ENCODE results near the gene TTC34. TPM values are rescaled to one million over a fixed set of nuclear protein-coding genes. Genes with fewer than 3 reads are reported as not detected.

TTC34 gene
- total RNA-seq, 1 experiment from 2014 or later = 0.92 TPM

- Histone ChIP-seq H4K5ac (ENCODE audit: insufficient read length, low read depth, low read length) (no peak overlapping the region), H3K23me2 (ENCODE audit: insufficient read length, low read depth, low read length, poor library complexity, severe bottlenecking) (no peaks in the 10 kb centered on the region), H3K4ac (ENCODE audit: low read depth, low read length) (no peak overlapping the region), H3K79me1 (ENCODE audit: insufficient read depth, low read depth, low read length, poor library complexity, severe bottlenecking) (no peaks in the 10 kb centered on the region), H3K9me3 (ENCODE audit: control insufficient read depth, low read depth, low read length) (peaks cover 6% of the 10 kb centered on the region), H3T11ph (ENCODE audit: low read length) (no peak overlapping the region), H2BK12ac (ENCODE audit: insufficient read length, low read depth, low read length) (no peak overlapping the region), H2BK120ac (ENCODE audit: low read depth, low read length, poor library complexity, severe bottlenecking) (no peak overlapping the region), H4K20me1 (ENCODE audit: control insufficient read depth, insufficient read depth, insufficient read length) (no peaks in the 10 kb centered on the region), H3K14ac (ENCODE audit: insufficient read depth, low read length) (no peak overlapping the region), H2AFZ (ENCODE audit: low read length) (no peak overlapping the region), H3K4me1 (ENCODE audit: insufficient read depth, low read length) (no peaks in the 10 kb centered on the region), H3K27ac (ENCODE audit: insufficient read length, low read depth, low read length) (no peak overlapping the region), H3K18ac (ENCODE audit: insufficient read length, low read depth, low read length) (no peak overlapping the region), H3K9ac (ENCODE audit: extremely low read depth, insufficient read length, low read length) (no peak overlapping the region), H4K91ac (ENCODE audit: insufficient read length, low read depth, low read length) (no peak overlapping the region), H2BK5ac (ENCODE audit: insufficient read length, low read length) (no peak overlapping the region), H3K4me2 (ENCODE audit: insufficient read depth, insufficient read length, low read length) (no peak overlapping the region), H3K79me2 (ENCODE audit: insufficient read depth, low read length) (no peaks in the 10 kb centered on the region), H2BK20ac (ENCODE audit: low read depth, low read length, poor library complexity, severe bottlenecking) (no peak overlapping the region), H2AK5ac (ENCODE audit: insufficient read length, low read length) (no peak overlapping the region), H2BK15ac (ENCODE audit: low read depth, low read length) (no peak overlapping the region), H3K56ac (ENCODE audit: insufficient read length, low read depth, low read length) (no peak overlapping the region), H4K8ac (replicated peaks; ENCODE audit: insufficient read length, low read depth, low read length) (no peak overlapping the region), H3K23ac (ENCODE audit: insufficient read length, low read depth, low read length) (no peak overlapping the region), H3K27me3 (ENCODE audit: insufficient read depth, low read length) (peaks cover 1% of the 10 kb centered on the region; the same call in 1 of the 2 replicates)
- no peak for TF ChIP-seq CTCF (conservative IDR thresholded peaks at IDR 0.05)
- Mint-ChIP-seq H3K27me3 (ENCODE audit: low read depth) (peaks cover 50% of the 10 kb centered on the region), H3K4me3 (peak overlapping the region in 1 of 2 experiments; percentile 24; a peak in 1 of 5 replicates), H3K27ac (no peak overlapping the region), H3K9me3 (peaks cover 14 to 17% of the 10 kb centered on the region in 2 experiments), H3K4me1 (peaks cover 11 to 15% of the 10 kb centered on the region in 2 experiments), H3K36me3 (ENCODE audit: insufficient read depth in 1 of 3, low read depth in 3 of 3) (peaks cover 0 to 13% (median 3%) of the 10 kb centered on the region in 3 experiments; a peak in 4 of 7 replicates)
- no CpG with 5 or more reads among the region's 7 CpGs for WGBS (ENCODE audit: extremely low coverage, insufficient read length, low lambda C conversion rate)
- no peak for DNase-seq
Measured at GRCh38 chr1:2636733-2637132, 164.8 kb downstream of the TTC34 start.

All from H9 (cell line).